ENCODE data around the gene DCST2.

DNA sequence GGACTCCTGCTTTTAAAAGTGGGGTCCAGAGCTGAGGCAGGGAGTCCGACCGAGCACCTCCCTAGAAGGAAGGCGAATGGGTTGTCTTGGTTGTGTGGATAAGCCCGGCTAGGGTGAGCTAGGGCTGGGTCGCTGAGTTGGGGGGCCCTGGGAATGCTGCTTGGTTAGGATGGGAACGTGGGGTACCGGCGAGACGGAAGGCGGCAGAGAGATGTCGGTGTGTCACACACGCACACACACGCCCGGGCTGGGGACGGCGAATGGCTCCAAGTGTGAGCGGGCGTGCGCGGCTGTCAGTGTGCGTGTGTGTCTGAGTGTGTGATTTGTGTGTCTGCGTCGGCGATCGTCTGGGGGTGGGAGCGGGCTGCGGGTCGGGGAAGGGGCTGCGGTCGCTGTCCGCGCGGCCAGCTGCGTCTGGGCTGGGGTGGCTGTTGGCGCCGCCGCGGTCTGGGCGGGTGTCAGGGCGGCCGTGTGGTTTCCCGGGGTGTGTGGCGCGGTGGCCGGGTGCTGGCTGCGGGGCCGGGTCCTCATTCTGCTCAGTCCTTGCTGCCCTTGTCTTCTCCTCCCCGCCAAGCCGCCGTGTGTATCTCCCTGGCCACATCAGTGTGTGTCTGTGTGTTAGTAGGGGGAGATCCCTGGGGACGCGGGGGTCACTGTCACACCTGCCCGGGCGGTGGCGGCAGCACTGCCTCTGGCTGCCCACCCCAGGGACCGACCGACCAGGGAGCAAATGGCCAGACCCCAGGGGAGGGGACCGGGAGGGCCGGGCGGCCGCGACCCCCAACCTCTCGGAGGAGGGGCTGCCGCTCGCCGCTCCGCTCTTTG, 46.1 kb upstream of the DCST2 start:
- TF ChIP-seq, protein P1, sequence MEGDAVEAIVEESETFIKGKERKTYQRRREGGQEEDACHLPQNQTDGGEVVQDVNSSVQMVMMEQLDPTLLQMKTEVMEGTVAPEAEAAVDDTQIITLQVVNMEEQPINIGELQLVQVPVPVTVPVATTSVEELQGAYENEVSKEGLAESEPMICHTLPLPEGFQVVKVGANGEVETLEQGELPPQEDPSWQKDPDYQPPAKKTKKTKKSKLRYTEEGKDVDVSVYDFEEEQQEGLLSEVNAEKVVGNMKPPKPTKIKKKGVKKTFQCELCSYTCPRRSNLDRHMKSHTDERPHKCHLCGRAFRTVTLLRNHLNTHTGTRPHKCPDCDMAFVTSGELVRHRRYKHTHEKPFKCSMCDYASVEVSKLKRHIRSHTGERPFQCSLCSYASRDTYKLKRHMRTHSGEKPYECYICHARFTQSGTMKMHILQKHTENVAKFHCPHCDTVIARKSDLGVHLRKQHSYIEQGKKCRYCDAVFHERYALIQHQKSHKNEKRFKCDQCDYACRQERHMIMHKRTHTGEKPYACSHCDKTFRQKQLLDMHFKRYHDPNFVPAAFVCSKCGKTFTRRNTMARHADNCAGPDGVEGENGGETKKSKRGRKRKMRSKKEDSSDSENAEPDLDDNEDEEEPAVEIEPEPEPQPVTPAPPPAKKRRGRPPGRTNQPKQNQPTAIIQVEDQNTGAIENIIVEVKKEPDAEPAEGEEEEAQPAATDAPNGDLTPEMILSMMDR (IDR thresholded peaks at IDR 0.05 in 4 of 5, conservative IDR thresholded peaks at IDR 0.05 in 1 of 5): no peak
- TF ChIP-seq POLR2A (IDR thresholded peaks at IDR 0.05): no peak
